PFSK-1 (cell line): ENCODE data around the gene TMEM252.

Experiments used
- FOXP2 ChIP-seq: optimal IDR thresholded peaks from 2 replicates; pipeline ENCODE3; 2011; ENCODE audit warnings: borderline replicate concordance, control low read depth, inconsistent platforms; ENCODE audit not compliant: insufficient read depth; ENCODE audit errors: extremely low read length, extremely low read depth
- POLR2AphosphoS5 ChIP-seq: IDR thresholded peaks from 2 replicates; pipeline ENCODE4 v1.6.1; 2012; ENCODE audit warnings: low read depth, mild to moderate bottlenecking, control low read depth, low read length, moderate library complexity
- REST ChIP-seq, 2 experiments: IDR thresholded peaks; 2 replicates each; pipeline versions ENCODE4 v1.6.1 to v1.8.0; 2011 to 2012; ENCODE audit warnings: low read depth in 2 of 2, low read length in 2 of 2, control low read depth in 1 of 2, inconsistent platforms in 1 of 2, mild to moderate bottlenecking in 1 of 2, moderate library complexity in 1 of 2; ENCODE audit not compliant: insufficient read depth in 1 of 2
- SIN3A ChIP-seq: IDR thresholded peaks from 2 replicates; pipeline ENCODE4 v1.6.1; 2012; ENCODE audit warnings: mild to moderate bottlenecking, low read length, moderate library complexity, borderline replicate concordance; ENCODE audit not compliant: insufficient read depth
- TAF1 ChIP-seq: IDR thresholded peaks from 2 replicates; pipeline ENCODE4 v1.6.1; 2012; ENCODE audit warnings: low read length, control low read depth, borderline replicate concordance; ENCODE audit not compliant: insufficient read depth

GRCh38 chr9:68545033-68545705, 4.5 kb upstream of the TMEM252 start:
- TF ChIP-seq REST (IDR thresholded peaks at IDR 0.05; ENCODE audit: insufficient read depth in 1 of 2, low read depth in 2 of 2, low read length in 2 of 2) (no peak), POLR2AphosphoS5 (no peak), SIN3A (no peak), TAF1 (no peak), FOXP2 (no peak)
